A673 (cell line): Measurements from ENCODE around the gene TADA2A. TPM values are rescaled to one million over a fixed set of nuclear protein-coding genes. Genes with fewer than 3 reads are reported as not detected.

Experiments used
- BruUV-seq: library from RNA; stranded (reverse); fragments of 400-500 nt; replicated peaks from 2 replicates; lab custom pipeline; 2021; lab: Mats Ljungman, UMichigan
- CTCF ChIA-PET: fragments of 300-600 bp; sonication (Branson Sonifier 250); formaldehyde crosslinking; loops from one replicate; lab custom pipeline; 2022; ENCODE audit warnings: antibody characterized with exemption; lab: Charles Lee
- POLR2A ChIA-PET: fragments of 300-600 bp; sonication (Branson Sonifier 250); formaldehyde crosslinking; loops from one replicate; lab custom pipeline; 2022; ENCODE audit warnings: antibody characterized with exemption; ENCODE audit not compliant: low non-redundant PET; lab: Charles Lee
- DNase-seq: peaks from one replicate; pipeline ENCODE4 v3.0.0-alpha.2; 2015; ENCODE audit warnings: low spot score
- H3K27ac ChIP-seq: fragments of 200-600 bp; sonication (generic); 2 replicates; pipeline ENCODE4 v1.5.1; 2016; ENCODE audit warnings: mixed run types, low read depth, mild to moderate bottlenecking, mixed read lengths, antibody characterized with exemption, low read length; ENCODE audit not compliant: poor library complexity, severe bottlenecking
- H3K27me3 ChIP-seq: fragments of 200-600 bp; sonication (generic); replicated peaks from 2 replicates; pipeline ENCODE4 v1.6.1; 2017; ENCODE audit warnings: mixed run types, low read depth, mild to moderate bottlenecking, mixed read lengths, antibody characterized with exemption, low read length; ENCODE audit not compliant: insufficient read depth, poor library complexity
- H3K36me3 ChIP-seq: fragments of 200-600 bp; sonication (generic); 2 replicates; pipeline ENCODE4 v1.6.1; 2016; ENCODE audit warnings: mixed run types, mild to moderate bottlenecking, mixed read lengths, antibody characterized with exemption, low read length; ENCODE audit not compliant: insufficient read depth, poor library complexity, severe bottlenecking
- H3K4me1 ChIP-seq: fragments of 200-600 bp; sonication (generic); 2 replicates; pipeline ENCODE4 v1.6.1; 2017; ENCODE audit warnings: mixed run types, mild to moderate bottlenecking, mixed read lengths, antibody characterized with exemption, low read length; ENCODE audit not compliant: insufficient read depth, poor library complexity, severe bottlenecking
- H3K4me3 ChIP-seq: fragments of 200-600 bp; sonication (generic); 2 replicates; pipeline ENCODE4 v1.5.1; 2016; ENCODE audit warnings: low read depth, mixed run types, mild to moderate bottlenecking, mixed read lengths, low read length; ENCODE audit not compliant: poor library complexity, severe bottlenecking
- H3K9me3 ChIP-seq: fragments of 200-600 bp; sonication (generic); 2 replicates; pipeline ENCODE4 v1.6.1; 2016; ENCODE audit warnings: mixed run types, low read depth, mild to moderate bottlenecking, mixed read lengths, antibody characterized with exemption, low read length; ENCODE audit not compliant: poor library complexity, severe bottlenecking
- CTCF ChIP-seq: fragments of 300-800, 200-600 bp; sonication (generic); conservative IDR thresholded peaks from 2 replicates; pipeline ENCODE4 v1.5.1; 2017; ENCODE audit warnings: low read depth, mild to moderate bottlenecking, antibody characterized with exemption, low read length, moderate library complexity, mixed read lengths
- EZH2 ChIP-seq: fragments of 200-600 bp; sonication (generic); IDR thresholded peaks from 2 replicates; pipeline ENCODE4 v1.6.1; 2017; ENCODE audit warnings: borderline replicate concordance, low read depth, mild to moderate bottlenecking, mixed read lengths, antibody characterized with exemption, low read length; ENCODE audit not compliant: poor library complexity, severe bottlenecking
- intact Hi-C: fragments of 100-400 bp; cut with micrococcal nuclease; formaldehyde crosslinking; loops from one replicate; pipeline ENCODE4 v1.10.0; 2022; ENCODE audit not compliant: unreplicated experiment
- total RNA-seq: library from RNA; stranded (reverse); gene quantifications from 2 replicates; pipeline ENCODE4 v1.2.3, GENCODE V29; 2021

TADA2A gene
- total RNA-seq, 1 experiment from 2014 or later, result 17.9 TPM

GRCh38 chr17:37520174-37520573, 113.5 kb downstream of the TADA2A start:
- POLR2A ChIA-PET, result no interaction called here
- no TSS peak for BruUV-seq
- H3K4me3 ChIP-seq, result no peak overlapping the region
- H3K27ac ChIP-seq, result no peak overlapping the region
- CTCF ChIA-PET, result no interaction called here
- H3K9me3 ChIP-seq, result no peaks in the 10 kb centered on the region
- DNase-seq, result no peak
- H3K27me3 ChIP-seq, result no peaks in the 10 kb centered on the region
- intact Hi-C loops, result loop anchor here (10.0 kb wide), 1 partner anchor 295 kb away; no protein-coding TSS in a partner anchor
- H3K4me1 ChIP-seq, result no peaks in the 10 kb centered on the region
- no peak for TF ChIP-seq CTCF
- TF ChIP-seq EZH2, result no peak
- H3K36me3 ChIP-seq, result peaks cover 3% of the 10 kb centered on the region

- H3K36me3 ChIP-seq, result peaks cover 3% of the 10 kb centered on the region
- no TSS peak for BruUV-seq
- intact Hi-C loops, result loop anchor here (10.0 kb wide), 1 partner anchor 293 kb away; no protein-coding TSS in a partner anchor
Measured at GRCh38 chr17:37521821-37522220, 115.1 kb downstream of the TADA2A start.

DNA sequence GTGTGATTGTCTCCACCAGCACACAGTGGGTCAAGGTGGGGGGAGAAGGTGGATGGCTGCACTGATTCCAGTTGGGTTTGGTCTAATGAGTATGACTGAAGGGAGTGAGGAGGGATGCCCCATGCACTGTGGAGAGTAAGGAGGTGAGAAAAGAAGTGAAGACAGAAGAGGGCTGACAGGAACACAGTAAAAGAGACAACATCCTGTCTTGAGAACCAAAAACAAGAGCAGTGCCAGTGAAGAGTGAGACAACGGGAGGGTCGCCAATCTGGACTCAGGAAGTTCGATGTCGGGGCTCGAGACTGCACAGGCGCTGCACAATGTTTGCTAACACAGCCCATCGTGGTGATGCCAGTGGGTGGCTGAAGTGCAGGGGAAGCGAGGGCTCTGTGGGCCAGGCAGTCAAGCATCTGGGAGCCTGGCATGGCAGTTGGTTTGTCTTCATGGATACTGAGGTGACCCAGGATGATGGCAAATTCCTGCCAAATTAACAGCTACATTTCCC, 117.1 kb downstream of the TADA2A start:
- POLR2A ChIA-PET, result no interaction called here
- TF ChIP-seq CTCF, result no peak
- TF ChIP-seq EZH2, result no peak
- intact Hi-C loops, result loop anchor here (10.0 kb wide), 1 partner anchor 291 kb away; no protein-coding TSS in a partner anchor

More at GRCh38 chr17:37521821-37522220, 115.1 kb downstream of the TADA2A start:
- Histone ChIP-seq H3K9me3 (no peaks in the 10 kb centered on the region), H3K4me1 (no peaks in the 10 kb centered on the region), H3K4me3 (no peak overlapping the region), H3K27ac (no peak overlapping the region), H3K27me3 (no peaks in the 10 kb centered on the region)
- TF ChIP-seq CTCF (no peak), EZH2 (no peak)
- ChIA-PET CTCF (interaction anchor here (0.6 kb wide), 1 partner anchor 341 kb away, joined by 4 read pairs; no protein-coding TSS in a partner anchor), POLR2A (no interaction called here)
- no peak for DNase-seq

More for the DNA sequence above, 117.1 kb downstream of the TADA2A start:
- no peaks in the 10 kb centered on the region for H3K4me1 ChIP-seq
- H3K27me3 ChIP-seq, result no peaks in the 10 kb centered on the region
- H3K4me3 ChIP-seq, result no peak overlapping the region
- H3K9me3 ChIP-seq, result no peaks in the 10 kb centered on the region
- no TSS peak for BruUV-seq
- CTCF ChIA-PET, result no interaction called here
- DNase-seq, result no peak
- H3K36me3 ChIP-seq, result no peaks in the 10 kb centered on the region
- no peak overlapping the region for H3K27ac ChIP-seq
